SK-N-SH (cell line): ENCODE results near the gene MAGEF1. TPM values are rescaled to one million over a fixed set of nuclear protein-coding genes. Genes with fewer than 3 reads are reported as not detected.

Experiments used
- CTCF ChIA-PET: fragments of 300-600, 350-600 bp; formaldehyde crosslinking; extraction: SDS; loops from one replicate; lab custom pipeline; 2021; lab: Yijun Ruan, JAX
- POLR2A ChIA-PET: fragments of 350-600 bp; sonication (Branson Sonifier 250); formaldehyde crosslinking; extraction: SDS; loops from one replicate; lab custom pipeline; 2020; ENCODE audit warnings: antibody characterized with exemption, inconsistent platforms; lab: Yijun Ruan, JAX
- DNase-seq: peaks from one replicate; pipeline ENCODE4 v3.0.0; 2012
- H2AFZ ChIP-seq: fragments of 200-600 bp; sonication (generic); 2 replicates; pipeline ENCODE4 v1.8.1; 2016; ENCODE audit warnings: antibody characterized with exemption, mild to moderate bottlenecking, low read depth
- H3F3A ChIP-seq: fragments of 200-600 bp; sonication (generic); replicated peaks from 2 replicates; pipeline ENCODE3; 2016; ENCODE audit warnings: antibody characterized with exemption, mild to moderate bottlenecking; ENCODE audit not compliant: insufficient read depth
- H3K27ac ChIP-seq, 2 experiments: fragments of 200-500 bp in 1 of 2; fragments of 200-600 bp in 1 of 2; sonication (Bioruptor generic) in 1 of 2; sonication (generic), shearing (Covaris generic) in 1 of 2; 2 replicates each; pipeline versions ENCODE4 v1.5.1 to v1.6.1; 2014 to 2016; ENCODE audit warnings: low read depth in 2 of 2, inconsistent platforms in 1 of 2, low read length in 1 of 2, mild to moderate bottlenecking in 1 of 2, mixed read lengths in 1 of 2
- H3K27me3 ChIP-seq: fragments of 200-600 bp; sonication (generic), shearing (Covaris generic); 2 replicates; pipeline ENCODE4 v1.6.1; 2016; ENCODE audit warnings: mixed run types; ENCODE audit not compliant: insufficient read depth
- H3K36me3 ChIP-seq, 2 experiments: fragments of 200-500 bp in 1 of 2; fragments of 200-600 bp in 1 of 2; sonication (Bioruptor generic) in 1 of 2; sonication (generic) in 1 of 2; replicated peaks in 1 of 2; 2 replicates each; pipeline versions ENCODE3 to v1.5.1; 2014 to 2016; ENCODE audit warnings: low read length in 1 of 2, mild to moderate bottlenecking in 1 of 2; ENCODE audit not compliant: insufficient read depth in 2 of 2, control insufficient read depth in 1 of 2
- H3K4me1 ChIP-seq, 2 experiments: fragments of 200-500 bp in 1 of 2; fragments of 200-600 bp in 1 of 2; sonication (Bioruptor generic) in 1 of 2; sonication (generic), shearing (Covaris generic) in 1 of 2; 2 replicates each; pipeline versions ENCODE4 v1.5.1 to v1.6.1; 2014 to 2016; ENCODE audit warnings: low read depth in 1 of 2, low read length in 1 of 2, mixed run types in 1 of 2; ENCODE audit not compliant: insufficient read depth in 2 of 2, control insufficient read depth in 1 of 2
- H3K4me2 ChIP-seq: fragments of 200-600 bp; sonication (generic), shearing (Covaris generic); 2 replicates; pipeline ENCODE4 v1.6.1; 2017; ENCODE audit warnings: mixed run types
- H3K4me3 ChIP-seq, 2 experiments: fragments of 200-500 bp in 1 of 2; fragments of 200-600 bp in 1 of 2; sonication (Bioruptor generic) in 1 of 2; sonication (generic), shearing (Covaris generic) in 1 of 2; 2 replicates each; pipeline versions ENCODE4 v1.5.1 to v1.8.1; 2014 to 2016; ENCODE audit warnings: low read depth in 2 of 2, inconsistent platforms in 1 of 2, low read length in 1 of 2, mild to moderate bottlenecking in 1 of 2, mixed read lengths in 1 of 2, moderate library complexity in 1 of 2
- H3K79me2 ChIP-seq: fragments of 200-600 bp; sonication (generic); 2 replicates; pipeline ENCODE4 v1.8.1; 2017; ENCODE audit warnings: mild to moderate bottlenecking; ENCODE audit not compliant: insufficient read depth
- H3K9ac ChIP-seq: fragments of 200-600 bp; sonication (generic); 2 replicates; pipeline ENCODE4 v1.6.1; 2017; ENCODE audit warnings: mixed run types
- H3K9me2 ChIP-seq: fragments of 200-600 bp; sonication (generic); 2 replicates; pipeline ENCODE4 v1.6.1; 2017; ENCODE audit warnings: mixed run types
- H3K9me3 ChIP-seq: fragments of 200-600 bp; sonication (generic); 2 replicates; pipeline ENCODE4 v1.6.1; 2017; ENCODE audit warnings: mixed run types, mild to moderate bottlenecking, moderate library complexity
- H4K20me1 ChIP-seq: fragments of 200-600 bp; sonication (generic); 2 replicates; pipeline ENCODE4 v1.6.1; 2017; ENCODE audit warnings: mild to moderate bottlenecking, mixed run types; ENCODE audit not compliant: insufficient read depth
- ELF1 ChIP-seq: IDR thresholded peaks from 2 replicates; pipeline ENCODE4 v1.4.0; 2012
- EP300 ChIP-seq, 2 experiments: IDR thresholded peaks; 2 replicates each; pipeline versions ENCODE4 v1.4.0 to v1.6.1; 2012; ENCODE audit warnings: borderline replicate concordance in 1 of 2, low read depth in 1 of 2, low read length in 1 of 2
- FOXM1 ChIP-seq: IDR thresholded peaks from 2 replicates; pipeline ENCODE4 v1.4.0; 2012; ENCODE audit warnings: low read depth, mild to moderate bottlenecking
- GATA2 ChIP-seq: sonication (generic); formaldehyde crosslinking; IDR thresholded peaks from 2 replicates; pipeline ENCODE4 v1.5.0; 2020; ENCODE audit warnings: mild to moderate bottlenecking, missing genetic modification reagents
- MEF2A ChIP-seq: IDR thresholded peaks from 2 replicates; pipeline ENCODE4 v1.4.0; 2012; ENCODE audit warnings: low read depth, borderline replicate concordance
- MXI1 ChIP-seq: IDR thresholded peaks from 2 replicates; pipeline ENCODE4 v1.6.1; 2012; ENCODE audit warnings: mild to moderate bottlenecking, low read depth, low read length, improper control_type of control experiment
- NFIC ChIP-seq: IDR thresholded peaks from 2 replicates; pipeline ENCODE4 v1.4.0; 2012; ENCODE audit warnings: borderline replicate concordance
- NRF1 ChIP-seq: IDR thresholded peaks from 2 replicates; pipeline ENCODE4 v1.6.1; 2012; ENCODE audit warnings: low read depth, mild to moderate bottlenecking, low read length
- RAD21 ChIP-seq: IDR thresholded peaks from 2 replicates; pipeline ENCODE4 v1.6.1; 2012; ENCODE audit warnings: mild to moderate bottlenecking, low read length
- RXRA ChIP-seq: IDR thresholded peaks from 2 replicates; pipeline ENCODE4 v1.4.0; 2012; ENCODE audit warnings: low read depth, mild to moderate bottlenecking, borderline replicate concordance
- TEAD4 ChIP-seq: IDR thresholded peaks from 2 replicates; pipeline ENCODE4 v1.4.0; 2012; ENCODE audit warnings: mild to moderate bottlenecking, borderline replicate concordance; ENCODE audit not compliant: insufficient read depth
- USF1 ChIP-seq: IDR thresholded peaks from 2 replicates; pipeline ENCODE4 v1.4.0; 2012; ENCODE audit warnings: low read depth, borderline replicate concordance
- WGBS: methylation state at CpG from one replicate; pipeline ENCODE4 v1.1.6; 2017; ENCODE audit warnings: low lambda C conversion rate; 5-methylcytosine and 5-hydroxymethylcytosine counted together
- polyA plus RNA-seq, 3 experiments: library from polyadenylated mRNA; depleted of rRNA; stranded (reverse); fragments of >200 nt; gene quantifications; 2 replicates each; pipeline ENCODE4 v1.2.3, GENCODE V29; 2012
- TF ChIP-seq, protein P1 (sequence below): fragments of 150-350 bp; IDR thresholded peaks from 2 replicates; pipeline ENCODE4 v1.6.1; 2017; ENCODE audit warnings: antibody characterized with exemption, low read length, low read depth, borderline replicate concordance

The MAGEF1 gene
- polyA plus RNA-seq, 1 of the 3 experiments (the other 2 are of a cell fraction), result 45.2 TPM

- ChIA-PET POLR2A (no interaction called here), CTCF (interaction anchor here (1.7 to 4.5 kb wide), 2 partner anchors 12 to 24 kb away, joined by 4 to 17 read pairs; no protein-coding TSS in a partner anchor)
- Histone ChIP-seq H2AFZ (no peak overlapping the region), H3K9me2 (no peaks in the 10 kb centered on the region), H3K4me2 (no peak overlapping the region), H4K20me1 (no peaks in the 10 kb centered on the region), H3K4me1 (peaks cover 15 to 16% of the 10 kb centered on the region in 2 experiments; a peak in 2 of 4 replicates), H3K9me3 (no peaks in the 10 kb centered on the region), H3K27ac (no peak overlapping the region), H3K36me3 (no peaks in the 10 kb centered on the region), H3K27me3 (no peaks in the 10 kb centered on the region), H3K4me3 (no peak overlapping the region), H3F3A (no peaks in the 10 kb centered on the region), H3K9ac (no peak overlapping the region), H3K79me2 (no peaks in the 10 kb centered on the region)
- no peak for TF ChIP-seq MEF2A
- no peak for TF ChIP-seq NRF1
- TF ChIP-seq NFIC, result no peak
- TF ChIP-seq, protein P1, sequence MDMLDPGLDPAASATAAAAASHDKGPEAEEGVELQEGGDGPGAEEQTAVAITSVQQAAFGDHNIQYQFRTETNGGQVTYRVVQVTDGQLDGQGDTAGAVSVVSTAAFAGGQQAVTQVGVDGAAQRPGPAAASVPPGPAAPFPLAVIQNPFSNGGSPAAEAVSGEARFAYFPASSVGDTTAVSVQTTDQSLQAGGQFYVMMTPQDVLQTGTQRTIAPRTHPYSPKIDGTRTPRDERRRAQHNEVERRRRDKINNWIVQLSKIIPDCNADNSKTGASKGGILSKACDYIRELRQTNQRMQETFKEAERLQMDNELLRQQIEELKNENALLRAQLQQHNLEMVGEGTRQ, result no peak
- no peak for TF ChIP-seq EP300 (IDR thresholded peaks at IDR 0.05; ENCODE audit: borderline replicate concordance in 1 of 2, low read depth in 1 of 2, low read length in 1 of 2)
- TF ChIP-seq ELF1, result no peak
- TF ChIP-seq GATA2 (CRISPR knock-in tag), result no peak
- DNase-seq, result no peak
- 87% methylated on average over 3 of the region's 4 CpGs for WGBS
Measured at GRCh38 chr3:184738982-184739381, 27.1 kb upstream of the MAGEF1 start.

DNA sequence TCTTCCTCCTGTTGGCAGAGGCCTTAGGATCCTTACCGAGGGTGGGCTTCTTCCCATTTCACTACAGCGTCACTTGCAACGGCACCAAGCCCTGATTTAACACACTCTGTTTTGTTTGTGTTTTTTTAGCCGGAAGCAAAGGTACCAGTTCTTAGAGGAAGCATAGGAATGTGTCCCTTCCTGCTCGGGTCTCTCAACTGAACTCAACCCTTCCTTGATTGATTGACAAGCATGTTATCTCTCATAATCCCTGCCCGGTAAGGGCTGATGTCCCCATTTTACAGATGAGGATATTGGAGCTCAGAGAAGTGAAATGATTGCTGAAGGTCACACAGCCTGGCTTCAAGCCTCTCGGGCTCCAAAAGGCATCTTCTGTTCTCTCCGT lies 26.6 kb upstream of the MAGEF1 start:
- H4K20me1 ChIP-seq, result no peaks in the 10 kb centered on the region
- H2AFZ ChIP-seq, result peak overlapping the region; percentile 20; the same call in 1 of the 2 replicates
- H3K79me2 ChIP-seq, result no peaks in the 10 kb centered on the region
- H3K27me3 ChIP-seq, result no peaks in the 10 kb centered on the region
- no peak overlapping the region for H3K27ac ChIP-seq
- no peak for DNase-seq
- 84% methylated on average over 8 of the region's 8 CpGs for WGBS
- H3K9me3 ChIP-seq, result no peaks in the 10 kb centered on the region
- H3K36me3 ChIP-seq, result no peaks in the 10 kb centered on the region
- no peaks in the 10 kb centered on the region for H3K9me2 ChIP-seq
- TF ChIP-seq USF1 (no peak), FOXM1 (no peak), TEAD4 (no peak), NFIC (no peak), MXI1 (no peak), RAD21 (no peak), RXRA (no peak)
- peaks cover 15 to 16% of the 10 kb centered on the region in 2 experiments; a peak in 2 of 4 replicates for H3K4me1 ChIP-seq
- H3K4me3 ChIP-seq, result no peak overlapping the region
- H3K4me2 ChIP-seq, result peak overlapping the region; percentile 39; the same call in 1 of the 2 replicates
- ChIA-PET CTCF (interaction anchor here (0.7 to 4.5 kb wide), 4 partner anchors 12 to 47 kb away, joined by 3 to 17 read pairs (median 8); no protein-coding TSS in a partner anchor), POLR2A (no interaction called here)
- no peak overlapping the region for H3K9ac ChIP-seq
- no peaks in the 10 kb centered on the region for H3F3A ChIP-seq
